Hypothalamus (tissue), 51 donors: ENCODE results near the gene DLEC1.
"Not testable (repeated sequence)": the region's sequence is repeated elsewhere in the genome, so short reads cannot be mapped to it uniquely, and the experiment has no call there.

ENCODE experiments used
- DNase-seq, 51 donors: peaks; one replicate each; lab custom pipeline; 2025; lab: John Stamatoyannopoulos, UW

DLEC1 gene

DNA sequence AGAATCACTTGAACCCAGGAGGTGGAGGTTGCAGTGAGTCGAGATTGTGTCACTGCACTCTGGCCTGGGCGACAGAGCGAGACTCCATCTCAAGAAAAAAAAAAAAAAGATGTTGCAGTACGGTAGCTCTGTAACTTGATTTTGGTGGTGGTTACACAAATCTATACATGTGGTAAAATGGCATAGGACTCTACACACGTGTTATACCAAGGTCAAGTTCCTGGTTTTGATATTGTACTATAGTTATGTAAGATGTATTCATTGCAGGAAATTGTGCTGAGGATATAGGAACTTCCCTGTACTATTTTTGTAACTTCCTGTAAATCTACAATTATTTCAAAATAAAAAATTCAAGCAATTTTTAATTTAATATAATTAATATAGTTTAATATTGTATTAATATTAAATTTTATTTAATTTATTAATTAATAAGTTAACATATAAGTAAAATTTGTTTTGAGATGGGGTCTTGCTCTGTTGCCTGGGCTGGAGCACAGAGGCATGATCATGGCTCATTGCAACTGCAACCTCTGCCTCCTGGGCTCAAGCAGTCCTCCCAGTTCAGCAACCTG is 109.4 kb downstream of the DLEC1 start:
- DNase-seq, result no peak

DNA sequence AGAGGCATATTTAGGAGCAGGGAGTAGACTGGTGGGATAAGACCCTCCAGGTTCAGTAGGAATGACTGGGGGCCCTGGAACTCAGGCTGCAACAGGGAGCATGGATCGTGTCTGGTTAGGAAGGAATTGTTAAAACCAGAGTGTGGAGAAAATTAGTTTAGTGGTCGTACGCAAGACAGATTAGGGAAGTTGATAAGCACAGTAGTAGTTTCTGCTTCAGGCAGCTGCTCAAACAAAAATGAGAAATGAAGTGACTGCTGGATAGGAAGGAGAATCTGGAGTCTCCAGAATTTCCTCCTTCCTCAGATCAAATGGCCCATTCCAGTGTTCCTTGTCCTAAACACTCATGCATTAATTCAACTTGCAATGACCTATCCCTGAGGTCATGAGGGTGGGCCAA is 110.7 kb downstream of the DLEC1 start:
- DNase-seq, result no peak

DNA sequence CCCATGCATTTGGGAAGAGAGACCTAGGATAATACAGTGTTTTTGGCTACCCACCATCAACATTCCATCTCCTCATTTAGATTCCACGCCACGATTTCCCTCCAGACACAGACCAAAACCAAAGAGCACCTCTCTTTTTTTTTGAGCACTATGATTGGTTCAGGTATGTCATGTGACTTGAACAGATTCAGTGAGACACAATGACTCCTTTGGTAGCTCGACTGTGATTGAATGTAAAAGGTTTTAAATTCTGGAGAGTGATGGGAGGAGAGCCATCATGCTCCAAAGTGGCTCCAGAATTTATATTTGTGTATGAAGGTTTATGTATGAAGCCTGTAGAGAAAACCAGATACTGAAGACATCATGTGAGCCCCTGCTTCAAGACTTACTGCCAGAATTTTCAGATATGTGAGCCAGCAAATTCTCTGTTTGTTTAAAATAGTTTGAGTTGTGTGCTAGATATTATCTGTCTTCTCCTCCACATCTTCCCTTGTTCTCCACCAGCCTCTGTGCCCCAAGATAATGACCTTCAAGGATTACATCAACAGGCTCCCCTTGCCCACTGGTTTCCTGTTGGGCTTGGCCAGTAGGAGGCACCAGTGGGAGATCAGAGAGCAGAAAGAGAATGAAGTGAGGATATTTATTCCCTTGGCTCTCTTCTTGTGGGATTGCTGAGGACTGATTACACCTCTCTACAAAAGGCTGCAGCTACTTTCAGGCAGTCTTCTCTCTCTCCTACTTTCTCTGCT is 111.9 kb downstream of the DLEC1 start:
- DNase-seq, result no peak

DNA sequence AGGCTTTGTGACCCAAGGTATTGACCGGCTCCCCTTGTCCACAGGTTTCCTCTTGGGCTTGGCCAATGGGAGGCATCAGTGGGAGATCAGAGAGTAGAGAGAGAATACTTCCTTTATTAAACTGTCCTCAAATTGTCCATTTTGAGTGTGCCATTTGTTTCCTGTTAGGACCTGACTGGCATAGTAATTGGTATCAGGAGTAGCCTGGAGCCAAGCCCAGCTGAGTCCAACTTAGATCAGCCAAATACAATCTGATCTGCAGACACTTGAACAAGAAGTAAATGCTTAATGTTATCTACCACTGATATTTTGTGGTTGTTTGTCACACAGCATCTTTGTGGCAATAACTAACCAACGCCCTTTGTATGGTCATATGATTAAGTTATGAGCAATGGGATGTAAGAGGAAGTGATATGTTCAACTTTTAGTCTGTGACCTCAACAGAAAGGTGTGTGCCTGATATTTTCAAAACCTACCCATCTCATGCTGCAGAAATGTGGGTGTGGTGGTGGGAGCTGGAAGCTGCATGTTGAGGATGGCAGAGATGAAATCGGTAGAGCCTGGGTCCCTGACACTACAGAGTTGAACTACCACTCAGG is 112.8 kb downstream of the DLEC1 start:
- DNase-seq, result peak in 1 of 51 donors; percentile 7

DNA sequence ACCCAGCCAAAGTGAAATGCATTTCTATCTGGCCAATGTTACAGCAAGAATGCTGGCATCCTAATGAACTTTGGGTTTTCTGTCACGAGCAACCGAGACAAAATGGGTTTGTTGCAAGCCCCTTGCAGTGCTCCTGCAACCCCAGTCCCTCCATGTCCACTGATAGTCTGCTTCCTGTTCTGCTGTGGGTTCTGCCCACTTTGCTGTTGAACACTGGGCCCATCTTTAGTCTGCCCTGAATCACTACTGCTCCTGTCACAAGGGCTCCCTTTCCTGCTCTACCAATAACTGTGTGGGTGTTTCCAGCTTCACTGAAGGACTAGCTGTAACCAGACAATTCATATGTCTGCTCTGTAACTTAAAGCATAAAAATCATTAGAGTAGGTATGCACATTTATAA is 113.6 kb downstream of the DLEC1 start:
- DNase-seq, result no peak

DNA sequence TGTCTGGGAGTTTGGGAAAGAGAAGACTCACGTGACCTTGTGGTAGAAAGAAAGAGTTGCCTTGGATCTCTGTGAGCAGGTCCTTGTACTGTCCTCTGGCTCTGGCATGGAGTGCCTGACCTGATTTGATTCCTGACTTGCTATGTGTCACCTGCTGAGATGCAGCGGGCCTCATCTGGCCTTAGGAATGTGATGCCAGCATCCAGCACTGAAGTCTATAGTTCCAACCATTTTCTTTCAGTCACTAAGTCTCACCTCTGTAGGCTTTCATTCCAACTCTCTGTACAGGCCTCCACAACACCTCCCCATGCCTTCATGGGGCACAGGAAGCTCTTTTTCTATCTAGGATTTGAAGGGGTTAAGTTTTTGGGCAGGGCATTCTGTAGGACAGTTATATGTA is 114.2 kb downstream of the DLEC1 start:
- no peak for DNase-seq

DNA sequence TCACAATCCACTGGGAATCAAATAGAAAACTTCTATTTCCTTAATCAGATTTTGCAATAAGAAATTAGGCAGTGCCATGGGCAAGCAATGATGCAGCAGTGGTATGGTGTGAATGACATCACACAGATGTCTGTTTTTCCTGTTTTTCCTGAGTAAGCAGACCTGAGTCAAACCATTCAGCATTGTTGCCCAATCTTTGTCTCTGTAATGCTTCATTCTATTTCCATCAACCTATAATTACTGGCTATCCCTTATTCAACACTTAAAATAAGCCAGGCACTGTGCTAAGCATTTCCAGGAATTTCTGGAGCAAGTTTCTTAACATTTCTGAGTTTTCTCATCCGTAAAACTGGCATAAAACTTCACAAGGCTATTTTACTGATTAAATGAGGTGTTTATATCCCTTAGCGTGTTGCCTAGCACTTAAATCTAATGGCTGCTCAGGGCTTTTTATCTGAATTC is 115.1 kb downstream of the DLEC1 start:
- no peak for DNase-seq

- DNase-seq, result no peak
Measured at GRCh38 chr3:38154625-38155255, 115.7 kb downstream of the DLEC1 start.

GRCh38 chr3:38155825-38156224 is 116.8 kb downstream of the DLEC1 start:
- DNase-seq, result no peak

- no peak for DNase-seq
Measured at GRCh38 chr3:38157117-38157516, 118.1 kb downstream of the DLEC1 start.

- DNase-seq, result peak in 1 of 51 donors; percentile 8
Measured at GRCh38 chr3:38157595-38157994, 118.6 kb downstream of the DLEC1 start.

GRCh38 chr3:38158472-38158871 is 119.5 kb downstream of the DLEC1 start:
- no peak for DNase-seq

DNA sequence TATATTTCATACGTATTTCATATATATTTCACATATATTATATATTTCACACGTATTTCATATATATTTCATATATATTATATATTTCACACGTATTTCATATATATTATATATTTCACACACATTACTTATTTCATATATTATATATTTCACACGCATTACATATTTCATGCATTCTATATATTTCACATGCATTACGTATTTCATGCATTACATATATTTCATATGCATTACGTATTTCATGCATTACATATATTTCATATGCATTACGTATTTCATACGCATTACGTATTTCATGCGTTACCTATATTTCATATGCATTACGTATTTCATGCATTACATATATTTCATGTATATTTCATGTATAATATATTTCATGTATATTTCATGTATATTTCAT is 121.7 kb downstream of the DLEC1 start:
- DNase-seq, result not testable (repeated sequence)

DNA sequence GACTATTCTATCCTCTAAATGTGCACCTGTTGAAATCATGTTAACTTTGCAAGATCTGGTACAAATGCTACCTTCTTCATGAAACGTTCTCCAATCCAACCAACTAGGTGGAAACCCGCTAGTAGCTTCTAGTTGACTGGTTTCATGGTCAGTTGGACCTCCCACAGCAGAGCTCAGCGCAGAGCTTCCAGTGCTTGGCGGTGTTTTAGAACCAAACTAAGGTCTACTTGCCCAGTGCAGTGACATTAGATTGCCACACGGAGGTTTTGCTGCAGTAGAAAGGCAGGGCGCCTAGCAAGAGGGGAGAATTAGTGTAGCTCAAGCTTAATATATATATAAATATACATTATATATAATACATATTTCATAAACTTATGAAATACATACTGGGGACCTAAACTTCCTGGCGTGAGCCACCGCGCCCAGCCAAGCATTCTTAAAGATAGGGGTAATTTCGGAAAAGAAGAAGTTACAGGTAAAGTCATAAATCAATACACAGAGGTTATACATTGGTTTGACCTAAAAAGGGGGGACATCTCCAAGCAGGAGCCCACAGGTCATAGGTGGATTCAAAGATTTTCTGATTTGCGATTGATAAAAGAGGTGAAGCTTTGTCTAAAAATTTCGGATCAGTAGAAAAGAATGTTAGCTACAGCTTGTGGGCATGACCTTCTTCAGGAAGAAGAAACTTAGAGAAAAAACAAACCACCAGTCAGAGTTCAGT is 124.3 kb downstream of the DLEC1 start:
- no peak for DNase-seq

- no peak for DNase-seq
Measured at GRCh38 chr3:38163841-38164642, 125.0 kb downstream of the DLEC1 start.

DNA sequence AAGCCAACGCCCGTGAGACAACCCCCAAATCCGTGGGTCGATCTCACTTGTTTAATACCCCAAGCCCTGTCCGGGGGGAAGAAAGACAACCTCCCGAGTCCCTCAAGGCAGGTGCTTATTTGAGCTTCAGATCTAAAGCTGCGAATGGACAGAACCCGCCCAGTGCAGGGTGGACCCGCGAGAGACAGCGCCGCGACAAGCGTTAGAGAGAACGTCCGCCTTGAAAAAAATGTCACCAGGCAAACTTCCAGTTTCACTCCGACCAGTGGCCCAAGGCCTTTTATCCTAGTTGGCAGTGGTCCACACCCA is 125.6 kb downstream of the DLEC1 start:
- DNase-seq, result no peak

DNA sequence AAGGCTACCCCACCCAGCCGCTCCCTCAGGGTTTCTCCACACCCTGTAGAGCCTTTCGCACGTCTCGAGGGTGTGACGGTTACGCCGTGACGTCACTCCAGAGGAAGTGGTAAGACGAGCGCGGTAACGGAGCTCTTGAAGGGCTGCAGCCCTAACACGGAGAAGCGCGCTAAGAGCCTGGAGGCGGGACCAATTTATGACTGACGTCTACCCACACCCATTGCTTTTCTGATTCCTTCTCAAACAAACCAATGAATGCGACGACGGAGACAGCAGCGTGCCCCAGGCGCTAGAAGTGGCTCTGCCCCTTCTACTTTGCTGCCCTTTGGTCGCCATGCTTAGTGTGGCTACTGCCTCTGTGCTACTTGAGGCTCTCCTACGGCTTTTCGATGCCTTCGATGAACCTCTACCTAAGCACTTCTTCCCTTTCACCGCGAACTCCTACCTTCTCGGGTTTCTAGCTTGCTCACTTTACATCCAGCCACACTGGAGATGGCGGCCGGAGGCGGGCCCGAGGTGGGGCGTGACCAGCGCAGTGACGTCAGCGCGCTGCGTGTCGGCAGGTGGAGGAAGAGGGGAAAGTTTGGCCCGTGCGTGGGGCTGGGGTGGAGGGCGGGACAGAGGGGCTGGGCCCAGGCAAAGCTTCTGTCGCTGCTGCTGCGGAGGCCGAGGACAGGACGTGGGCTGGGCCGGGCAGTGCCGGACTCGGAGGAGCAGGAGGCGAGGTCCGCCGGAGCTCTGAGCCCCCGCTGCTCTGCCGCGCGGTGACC is 126.1 kb downstream of the DLEC1 start, which contains the start of gene OXSR1:
Gene OXSR1, plus strand, starts transcription at position 586 of the 770 bp plus-strand sequence. CDS start 340 bp downstream, outside the sequence.
- peak; percentile 78 to 100 (median 97) for DNase-seq

DNA sequence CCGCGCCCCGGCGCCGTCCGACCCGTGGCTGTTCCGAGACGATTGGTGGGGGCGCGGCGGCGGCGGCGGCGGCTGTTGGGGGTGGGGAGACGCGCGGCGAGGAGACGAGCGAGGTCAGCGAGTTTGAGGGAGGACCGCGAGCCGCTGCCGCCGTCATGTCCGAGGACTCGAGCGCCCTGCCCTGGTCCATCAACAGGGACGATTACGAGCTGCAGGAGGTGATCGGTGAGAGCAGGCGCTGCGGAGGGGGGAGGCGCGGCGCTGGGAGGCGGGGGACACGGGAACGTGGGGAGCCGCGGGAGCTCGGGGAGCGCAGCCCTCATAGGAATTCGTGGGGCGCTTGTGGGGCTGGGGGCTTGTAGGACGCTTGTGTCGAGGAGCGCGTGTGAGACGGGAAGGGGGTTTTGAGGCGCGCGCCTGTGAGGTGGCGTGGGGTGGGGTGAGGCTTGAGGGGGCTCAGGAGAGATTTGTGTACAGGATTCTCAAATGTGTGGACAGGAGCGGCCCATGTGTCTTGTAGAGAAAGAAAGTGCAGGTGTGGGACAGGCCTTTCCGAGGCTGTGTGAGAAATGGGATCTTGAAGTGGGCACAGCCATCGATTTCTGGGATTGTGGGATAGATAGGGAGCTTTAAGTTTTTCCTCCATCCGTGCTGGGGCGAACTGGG is 126.8 kb downstream of the DLEC1 start:
- peak in 30 of 51 donors; percentile 17 to 78 (median 58) for DNase-seq

DNA sequence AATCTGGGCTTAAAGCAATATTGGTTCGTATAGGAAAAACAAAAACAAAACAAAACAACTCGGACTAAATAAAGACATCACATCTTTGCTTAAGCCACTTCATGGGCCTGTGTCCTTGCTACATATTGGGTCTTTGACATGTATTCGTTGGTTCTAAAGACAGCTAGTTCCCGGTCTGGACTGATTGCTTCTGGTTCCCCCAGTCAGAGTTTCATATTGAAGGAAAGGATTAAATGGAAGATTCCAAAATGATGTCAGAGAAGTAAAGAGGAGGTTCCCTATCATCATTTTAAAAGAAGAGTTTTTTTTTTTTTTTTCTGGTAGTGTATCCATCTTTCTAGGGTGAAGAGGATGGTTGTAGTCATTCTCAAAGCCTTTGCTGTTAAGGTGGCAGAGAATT is 128.6 kb downstream of the DLEC1 start:
- no peak for DNase-seq
